Measurements from ENCODE around the gene VSNL1. TPM values are rescaled to one million over a fixed set of nuclear protein-coding genes. Genes with fewer than 3 reads are reported as not detected.

Gene VSNL1
- total RNA-seq, 4 donors from 2014 or later, result not detected

DNA sequence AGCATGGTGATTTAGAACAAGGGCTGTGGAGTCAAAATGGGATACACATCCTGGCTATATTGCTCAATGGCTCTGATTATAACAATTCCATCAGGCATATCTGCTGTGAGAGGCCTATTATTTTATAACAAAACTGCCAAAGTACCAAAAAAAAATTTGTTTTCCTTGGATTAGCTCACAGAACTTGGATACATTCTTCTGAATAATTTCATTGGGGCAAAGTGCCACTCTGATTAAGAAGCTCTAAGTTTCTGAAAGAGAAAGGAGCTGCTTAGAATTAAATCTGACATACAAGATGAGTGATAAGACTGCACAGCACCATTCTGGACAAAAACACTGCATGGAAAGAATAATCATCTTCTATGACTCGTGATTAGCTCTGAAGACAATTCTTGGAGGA, 127.4 kb downstream of the VSNL1 start:
- TF ChIP-seq POLR2A (IDR thresholded peaks at IDR 0.05), result no peak
- TF ChIP-seq, protein P1, sequence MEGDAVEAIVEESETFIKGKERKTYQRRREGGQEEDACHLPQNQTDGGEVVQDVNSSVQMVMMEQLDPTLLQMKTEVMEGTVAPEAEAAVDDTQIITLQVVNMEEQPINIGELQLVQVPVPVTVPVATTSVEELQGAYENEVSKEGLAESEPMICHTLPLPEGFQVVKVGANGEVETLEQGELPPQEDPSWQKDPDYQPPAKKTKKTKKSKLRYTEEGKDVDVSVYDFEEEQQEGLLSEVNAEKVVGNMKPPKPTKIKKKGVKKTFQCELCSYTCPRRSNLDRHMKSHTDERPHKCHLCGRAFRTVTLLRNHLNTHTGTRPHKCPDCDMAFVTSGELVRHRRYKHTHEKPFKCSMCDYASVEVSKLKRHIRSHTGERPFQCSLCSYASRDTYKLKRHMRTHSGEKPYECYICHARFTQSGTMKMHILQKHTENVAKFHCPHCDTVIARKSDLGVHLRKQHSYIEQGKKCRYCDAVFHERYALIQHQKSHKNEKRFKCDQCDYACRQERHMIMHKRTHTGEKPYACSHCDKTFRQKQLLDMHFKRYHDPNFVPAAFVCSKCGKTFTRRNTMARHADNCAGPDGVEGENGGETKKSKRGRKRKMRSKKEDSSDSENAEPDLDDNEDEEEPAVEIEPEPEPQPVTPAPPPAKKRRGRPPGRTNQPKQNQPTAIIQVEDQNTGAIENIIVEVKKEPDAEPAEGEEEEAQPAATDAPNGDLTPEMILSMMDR (IDR thresholded peaks at IDR 0.05), result no peak
- H3K4me1 ChIP-seq, result no peaks in the 10 kb centered on the region
- H3K36me3 ChIP-seq, result peaks cover 0 to 48% (median 0%) of the 10 kb centered on the region in 3 donors
- no peaks in the 10 kb centered on the region for H3K9me3 ChIP-seq
- DNase-seq, result no peak
- no peaks in the 10 kb centered on the region for H3K27me3 ChIP-seq
- H3K4me3 ChIP-seq, result no peak overlapping the region
- no peak overlapping the region for H3K27ac ChIP-seq

DNA sequence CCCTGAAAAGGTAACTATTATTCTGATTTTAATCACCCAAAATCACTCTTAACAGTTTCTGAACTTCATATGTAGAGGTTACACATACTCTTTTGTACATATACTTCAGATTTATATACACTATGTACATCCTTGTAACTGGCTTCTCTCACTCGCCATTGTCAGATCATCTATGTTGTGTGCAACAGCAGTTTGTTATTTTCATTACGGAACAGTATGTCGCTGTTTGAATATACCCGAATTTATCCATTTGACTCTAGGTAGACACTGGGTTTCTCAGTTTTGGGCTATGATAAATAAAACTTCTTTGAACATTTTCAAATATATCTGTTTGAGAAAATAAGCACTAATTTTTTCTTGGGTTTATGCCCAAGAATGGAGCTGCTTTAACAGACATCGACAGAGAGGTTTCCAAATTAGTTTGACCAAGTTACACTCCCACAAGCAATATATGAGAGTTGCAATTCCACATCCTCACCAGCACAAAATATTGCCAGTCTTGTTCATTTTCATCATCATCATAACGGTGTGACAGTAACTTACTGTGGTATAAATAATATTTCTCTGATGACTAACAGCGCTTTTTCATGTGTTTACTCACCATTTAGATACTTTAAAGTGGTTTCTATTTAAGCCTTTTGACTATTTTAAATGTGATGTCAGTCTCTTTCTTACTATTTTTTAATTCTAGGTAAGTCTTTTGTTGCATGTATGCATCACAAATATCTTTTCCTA, 132.3 kb downstream of the VSNL1 start:
- H3K27ac ChIP-seq, result no peak overlapping the region
- no peak for DNase-seq
- H3K9me3 ChIP-seq, result no peaks in the 10 kb centered on the region
- TF ChIP-seq POLR2A (IDR thresholded peaks at IDR 0.05), result no peak
- TF ChIP-seq, protein P1 (IDR thresholded peaks at IDR 0.05), result no peak
- H3K4me1 ChIP-seq, result no peaks in the 10 kb centered on the region
- no peaks in the 10 kb centered on the region for H3K27me3 ChIP-seq
- peaks cover 0 to 25% (median 0%) of the 10 kb centered on the region in 3 donors for H3K36me3 ChIP-seq
- H3K4me3 ChIP-seq, result no peak overlapping the region

DNA sequence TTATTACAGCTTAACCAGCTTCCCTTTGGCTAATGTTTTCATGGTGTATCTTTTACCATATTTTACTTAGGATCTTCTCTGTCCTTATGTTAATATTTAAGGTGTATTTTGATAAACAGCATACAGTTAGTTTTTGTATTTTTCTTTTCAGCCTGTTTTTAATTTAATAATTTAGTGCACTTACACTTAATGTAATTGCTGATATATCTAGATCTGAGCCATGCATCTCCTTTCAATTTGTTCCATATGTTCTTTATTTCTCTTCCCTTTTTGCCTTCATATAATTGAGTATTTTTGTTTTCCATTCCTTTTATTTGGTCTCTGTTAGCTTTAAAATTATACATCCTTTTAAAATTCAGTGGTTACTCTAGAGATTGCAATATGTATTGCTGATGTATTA, 134.3 kb downstream of the VSNL1 start:
- H3K27me3 ChIP-seq, result no peaks in the 10 kb centered on the region
- no peaks in the 10 kb centered on the region for H3K9me3 ChIP-seq
- TF ChIP-seq, protein P1 (IDR thresholded peaks at IDR 0.05), result no peak
- TF ChIP-seq POLR2A (IDR thresholded peaks at IDR 0.05), result no peak
- no peak overlapping the region for H3K27ac ChIP-seq
- peaks cover 0 to 13% (median 0%) of the 10 kb centered on the region in 3 donors for H3K36me3 ChIP-seq
- H3K4me3 ChIP-seq, result no peak overlapping the region
- no peak for DNase-seq
- H3K4me1 ChIP-seq, result no peaks in the 10 kb centered on the region

DNA sequence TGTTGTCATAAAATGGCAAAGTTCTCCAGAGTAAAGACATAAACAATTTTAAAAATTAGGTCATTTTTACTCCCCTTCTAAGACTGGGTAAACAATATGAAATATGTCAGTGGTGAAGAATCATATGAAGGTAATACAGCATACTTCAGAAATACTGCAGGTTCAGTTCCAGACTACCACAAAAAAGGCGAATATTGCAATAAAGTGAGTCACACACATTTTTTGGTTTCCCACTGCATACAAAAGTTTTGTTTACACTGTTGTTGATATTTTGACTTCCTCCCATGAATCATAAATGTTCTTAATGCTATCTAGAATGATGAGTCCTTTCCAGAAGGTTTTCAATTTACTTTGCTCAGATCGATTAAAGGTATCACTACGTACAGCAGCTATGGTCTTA, 139.6 kb downstream of the VSNL1 start:
- TF ChIP-seq, protein P1 (IDR thresholded peaks at IDR 0.05), result no peak
- TF ChIP-seq POLR2A (IDR thresholded peaks at IDR 0.05), result no peak
- H3K36me3 ChIP-seq, result peaks cover 0 to 25% (median 0%) of the 10 kb centered on the region in 3 donors

DNA sequence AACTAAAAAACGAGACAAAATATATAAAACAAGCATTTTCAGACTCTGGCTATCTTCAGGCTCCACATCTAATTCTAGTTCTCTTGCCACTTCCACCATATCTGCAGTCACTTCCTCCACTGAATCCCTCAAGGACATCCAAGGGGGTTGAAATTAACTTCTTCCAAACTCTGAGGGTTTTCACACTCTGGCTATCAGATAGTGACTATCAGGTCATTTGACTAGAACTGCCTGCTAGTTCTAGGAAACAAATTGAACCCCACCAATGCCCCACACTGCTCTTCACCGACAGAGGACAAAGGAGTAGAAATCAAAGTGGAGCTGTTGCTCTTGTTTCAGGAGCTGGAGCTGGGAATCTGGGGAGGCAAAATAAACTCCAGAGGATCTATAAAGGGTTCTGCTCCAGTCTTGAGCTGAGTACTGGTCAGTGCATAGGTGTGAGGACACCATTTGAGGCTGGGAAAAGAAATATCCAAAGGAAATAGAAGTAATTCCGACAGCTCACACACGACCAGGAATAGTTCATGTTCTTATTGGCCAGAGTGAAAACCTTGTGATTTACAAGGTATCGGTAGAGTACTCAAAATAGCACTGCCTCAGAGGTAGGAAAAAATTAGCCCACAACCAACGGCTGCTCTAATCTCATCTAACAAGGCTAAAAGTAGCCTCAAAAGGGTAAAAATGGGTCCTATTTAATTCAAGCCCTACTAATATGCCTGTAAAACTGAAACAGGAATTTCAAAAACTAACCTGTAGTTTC, 141.8 kb downstream of the VSNL1 start:
- H3K9me3 ChIP-seq, result no peaks in the 10 kb centered on the region
- no peak overlapping the region for H3K4me3 ChIP-seq
- DNase-seq, result no peak
- H3K27ac ChIP-seq, result no peak overlapping the region
- peaks cover 0 to 34% (median 0%) of the 10 kb centered on the region in 3 donors for H3K36me3 ChIP-seq
- no peaks in the 10 kb centered on the region for H3K27me3 ChIP-seq
- TF ChIP-seq, protein P1 (IDR thresholded peaks at IDR 0.05), result no peak
- no peak for TF ChIP-seq POLR2A (IDR thresholded peaks at IDR 0.05)
- H3K4me1 ChIP-seq, result no peaks in the 10 kb centered on the region

More for the DNA sequence above, 139.6 kb downstream of the VSNL1 start:
- Histone ChIP-seq H3K27me3 (no peaks in the 10 kb centered on the region), H3K4me3 (no peak overlapping the region), H3K9me3 (no peaks in the 10 kb centered on the region), H3K27ac (no peak overlapping the region), H3K4me1 (no peaks in the 10 kb centered on the region)
- no peak for DNase-seq
